Esophagus squamous epithelium (tissue), 4 donors: ENCODE measurements around the gene ZNF341.

Experiments used
- CTCF ChIP-seq, 6 experiments: fragments of 450-650 bp in 4 of 6; fragments of 200-600 bp in 2 of 6; sonication (generic) in 2 of 6; IDR thresholded peaks; one replicate each; pipeline ENCODE4 v1.5.1; 2016 to 2019; ENCODE audit warnings: antibody characterized with exemption in 6 of 6, mild to moderate bottlenecking in 4 of 6, moderate library complexity in 4 of 6
- POLR2A ChIP-seq, 4 donors: fragments of 450-650 bp; IDR thresholded peaks; one replicate each; pipeline ENCODE4 v1.6.1; 2017; ENCODE audit warnings: antibody characterized with exemption in 4 of 4, mild to moderate bottlenecking in 4 of 4, moderate library complexity in 3 of 4

DNA sequence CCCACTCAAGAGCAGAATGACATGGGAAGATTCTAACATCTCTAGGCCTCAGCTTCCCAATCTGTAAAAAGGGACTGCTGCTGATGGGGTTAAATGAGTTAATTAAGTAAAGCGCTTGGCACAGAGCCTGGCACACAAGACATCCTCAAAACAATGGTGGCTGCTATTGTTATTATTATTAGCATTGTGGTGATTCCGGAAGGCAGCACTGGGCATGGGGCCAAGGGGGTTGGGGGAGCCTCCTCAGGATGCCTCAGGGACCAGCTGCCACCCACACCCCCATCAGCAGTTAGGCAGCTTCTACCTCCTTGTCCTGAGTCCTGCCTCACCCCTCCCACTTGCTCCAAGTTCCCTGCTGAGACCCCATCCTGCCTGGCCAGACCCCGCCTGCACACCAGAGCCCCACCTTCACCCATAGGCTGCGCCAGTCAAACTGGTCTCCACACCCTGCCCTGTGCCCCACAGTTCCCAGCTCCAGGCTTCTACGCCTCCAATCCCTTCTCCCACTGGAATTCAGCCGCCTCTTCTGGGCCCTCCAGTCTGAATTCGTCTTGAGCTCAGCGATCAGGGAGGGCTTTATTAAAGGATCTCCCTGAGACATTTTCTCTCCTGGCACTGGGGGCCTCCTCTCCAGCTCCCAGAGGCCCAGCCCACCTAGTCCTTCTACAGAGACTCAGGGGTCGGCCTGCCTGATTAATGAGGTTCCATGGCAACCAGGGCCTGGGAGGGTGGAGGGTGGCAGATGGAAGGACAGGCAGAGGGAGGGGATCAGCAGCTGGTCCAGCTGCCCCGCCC, 47.1 kb upstream of the ZNF341 start:
- no peak for TF ChIP-seq CTCF (IDR thresholded peaks at IDR 0.05)
- no peak for TF ChIP-seq POLR2A (IDR thresholded peaks at IDR 0.05)
